Stimulated activated CD8-positive, alpha-beta memory T cell treated with anti-CD3 and anti-CD28 coated beads, Interleukin-7, amount 100 ng/mL, for 1 hour (primary cell): ENCODE data around the gene TRPM6.

Source experiments
- DNase-seq, 2 donors: peaks; one replicate each; pipeline ENCODE4 v3.0.0-alpha.2; 2020; ENCODE audit warnings: low read depth in 2 of 2

TRPM6 gene

DNA sequence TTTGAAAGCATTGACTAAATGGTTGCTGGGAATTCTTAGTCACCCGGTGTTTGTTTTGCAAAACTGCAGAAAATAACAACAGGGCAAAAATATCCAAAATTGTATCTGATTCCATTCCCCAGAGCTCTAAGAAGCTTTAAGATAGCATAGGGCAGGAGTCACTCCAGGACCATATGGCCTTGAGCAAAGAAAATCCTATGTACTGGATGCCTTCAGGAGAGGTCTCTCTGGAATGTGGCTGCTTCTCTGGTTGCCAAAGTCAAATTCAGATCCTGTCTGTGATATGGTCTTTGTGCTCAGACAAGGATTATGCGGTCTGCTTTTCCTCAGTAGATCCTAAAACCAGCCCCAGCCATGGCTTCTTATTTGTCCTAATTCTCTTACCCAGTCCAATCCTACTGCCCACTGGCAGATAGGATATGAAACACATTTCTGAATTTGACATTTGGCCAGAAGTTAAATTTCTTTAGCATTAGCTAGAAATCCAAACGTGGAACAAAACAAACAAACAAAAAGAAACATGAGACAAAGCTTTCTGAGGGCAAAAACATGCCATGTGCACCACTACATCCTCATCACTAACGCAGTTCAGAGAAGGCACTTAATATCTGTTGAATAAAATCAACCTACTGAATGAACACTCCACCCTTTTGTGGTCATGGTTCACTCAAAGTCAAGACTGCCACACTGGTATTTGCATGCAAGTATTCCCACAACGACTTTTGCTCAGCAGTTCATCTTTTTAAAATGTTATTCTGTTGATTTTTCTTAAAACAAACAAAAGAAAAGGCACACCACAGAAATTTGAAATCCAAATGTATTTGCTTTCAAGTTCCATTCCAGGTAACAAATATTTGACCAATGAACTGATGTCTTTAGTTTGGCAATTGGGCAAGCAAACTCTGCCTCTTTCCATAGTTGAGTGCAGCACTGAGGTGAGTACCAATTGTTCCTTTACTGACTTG is 165.7 kb downstream of the TRPM6 start:
- no peak for DNase-seq

DNA sequence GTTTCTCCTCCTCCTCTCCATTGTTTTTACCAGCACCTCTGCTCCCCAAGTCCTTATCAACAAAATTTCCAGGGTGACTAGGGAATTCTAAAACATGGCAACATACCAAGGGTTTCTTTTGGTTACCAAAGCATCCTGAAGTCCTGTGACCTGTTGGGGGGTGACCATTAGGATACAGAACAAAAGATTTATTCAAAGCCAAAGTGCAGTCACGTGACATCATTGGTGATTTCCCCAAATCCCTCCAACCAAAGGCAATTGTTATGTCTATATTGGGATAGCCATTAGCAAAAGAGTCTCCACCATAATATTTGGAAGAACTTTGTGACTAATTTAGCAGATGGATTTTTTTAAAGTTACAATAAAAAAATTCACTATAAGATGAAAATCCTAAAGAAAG is 168.4 kb downstream of the TRPM6 start:
- DNase-seq, result no peak

DNA sequence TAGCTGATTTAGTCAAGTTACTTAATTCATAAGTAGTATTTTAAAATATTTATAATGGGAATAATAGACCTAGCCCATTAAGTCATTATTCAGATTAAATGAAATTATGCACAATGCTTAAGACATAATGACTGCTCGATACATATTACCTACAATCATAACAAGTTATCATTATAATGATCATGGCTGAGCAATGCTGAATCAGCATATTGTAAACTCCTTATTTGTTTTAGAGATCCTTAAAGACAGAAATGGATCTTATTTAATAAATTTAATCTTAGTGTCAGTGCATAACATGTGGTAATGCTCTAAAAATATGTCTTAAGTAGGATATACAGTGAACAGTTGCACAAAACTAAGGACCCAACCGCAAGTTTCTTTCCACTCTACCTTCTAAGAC is 169.0 kb downstream of the TRPM6 start:
- DNase-seq, result no peak

DNA sequence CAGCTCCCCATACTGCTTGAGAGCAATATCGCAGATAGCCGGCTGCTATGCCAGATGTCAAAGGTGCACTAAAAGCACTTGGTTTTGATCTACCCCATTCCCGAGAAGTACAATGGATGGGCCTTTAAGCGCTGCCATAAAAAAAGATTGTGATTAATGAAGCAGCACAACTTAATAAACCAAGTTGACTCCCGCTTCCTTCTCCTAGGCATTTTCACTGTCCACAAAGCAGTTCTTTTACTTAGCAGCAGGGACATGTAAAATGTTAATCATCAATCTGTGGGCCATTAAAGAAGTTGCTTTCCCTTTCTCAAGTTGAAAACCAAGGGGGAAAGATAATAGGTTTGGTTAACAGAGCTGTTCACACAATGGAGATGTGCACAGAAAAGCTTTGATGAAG is 176.4 kb downstream of the TRPM6 start:
- DNase-seq, result no peak

DNA sequence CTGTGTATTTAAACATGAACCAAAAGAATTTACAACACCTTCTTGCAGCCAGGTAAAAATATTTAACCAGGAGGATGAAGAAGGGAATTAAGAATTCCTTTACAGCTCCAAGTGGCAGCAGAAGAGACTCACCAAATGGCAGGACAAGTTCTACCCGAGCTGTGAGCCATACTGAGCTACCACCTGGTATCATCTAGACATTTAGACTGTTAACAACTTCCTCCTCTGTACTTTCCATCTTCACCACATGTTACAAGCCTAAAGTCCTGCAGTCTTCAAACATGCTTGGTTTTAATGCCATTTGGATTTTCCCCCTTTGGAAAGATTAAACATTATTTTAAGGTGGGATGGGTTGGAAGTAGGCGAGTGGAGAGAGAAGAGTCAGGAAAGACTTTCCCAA is 190.2 kb downstream of the TRPM6 start:
- no peak for DNase-seq

DNA sequence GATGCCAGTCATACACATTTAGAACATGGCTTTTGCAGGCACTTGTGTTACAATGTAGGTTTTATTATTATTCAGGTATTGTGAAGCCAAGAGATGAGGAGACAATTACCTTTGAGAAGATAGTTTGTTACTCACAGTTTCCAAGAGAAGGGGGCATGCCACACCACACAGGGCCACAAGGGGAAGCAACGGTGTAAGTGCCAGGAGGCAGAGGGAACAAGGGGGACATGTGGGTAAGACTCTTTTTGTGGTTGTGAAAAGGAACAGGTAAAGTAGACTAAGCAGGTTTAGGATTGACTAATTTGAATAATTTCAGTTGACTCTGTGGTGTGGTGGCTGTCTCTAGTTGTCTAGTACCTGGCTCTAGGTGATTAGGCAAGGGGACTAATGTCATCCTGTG is 191.2 kb downstream of the TRPM6 start:
- no peak for DNase-seq

DNA sequence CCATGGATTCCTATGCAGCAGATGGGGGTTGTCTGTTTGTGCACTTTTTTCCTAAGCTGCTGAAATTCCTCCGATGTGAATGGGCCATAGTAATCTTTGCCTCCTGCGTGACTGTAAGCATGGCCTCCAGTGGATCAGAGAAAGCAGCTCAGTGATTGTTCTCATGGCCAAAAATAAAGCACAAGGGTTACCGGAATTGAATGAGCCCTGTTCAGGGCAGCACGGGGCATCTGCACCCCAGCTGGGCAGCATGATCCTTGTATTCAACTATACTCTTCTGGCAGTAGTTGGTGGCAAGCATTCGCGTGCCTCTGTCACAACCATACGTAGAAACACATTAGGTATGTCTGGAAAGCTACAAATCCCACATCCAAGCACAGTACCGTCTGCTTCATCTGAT is 196.7 kb downstream of the TRPM6 start:
- no peak for DNase-seq

DNA sequence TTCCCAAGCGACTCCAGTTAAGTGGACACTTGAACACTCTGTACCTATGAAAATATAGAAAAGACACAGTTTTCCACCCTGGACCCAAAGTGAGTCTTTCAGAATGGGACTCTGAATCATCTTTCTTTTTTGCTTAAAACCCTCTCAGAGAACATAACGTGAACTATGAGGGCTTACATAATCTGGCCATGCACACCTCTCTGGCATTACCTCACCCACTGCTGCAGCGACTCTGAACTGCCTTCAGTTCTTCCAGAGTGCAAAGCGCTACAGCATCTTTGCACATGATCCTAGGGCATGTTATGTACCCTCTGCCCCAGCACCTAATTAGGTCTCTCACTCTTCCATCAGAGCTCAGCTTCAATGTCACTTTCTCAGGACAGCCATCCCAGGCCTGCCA is 204.4 kb downstream of the TRPM6 start:
- no peak for DNase-seq

DNA sequence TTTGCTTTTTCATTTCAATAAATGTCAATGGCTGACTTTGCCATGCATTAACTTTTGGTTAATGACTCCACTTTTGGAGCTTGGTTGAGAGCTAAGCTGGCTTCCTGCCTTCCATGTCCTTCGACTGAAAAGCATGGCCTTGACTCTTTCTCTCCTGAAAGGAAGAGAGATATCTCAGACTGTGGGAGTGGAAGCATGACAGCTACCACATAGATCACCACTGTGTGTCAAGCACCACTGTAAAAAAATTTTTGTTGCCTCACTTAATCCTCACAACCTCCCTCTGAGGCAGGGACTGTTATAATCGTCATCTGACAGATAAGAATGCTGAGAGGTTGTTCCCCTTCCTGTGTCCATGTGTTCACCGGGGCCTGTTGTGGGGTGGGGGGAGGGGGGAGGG is 205.8 kb downstream of the TRPM6 start:
- no peak for DNase-seq

DNA sequence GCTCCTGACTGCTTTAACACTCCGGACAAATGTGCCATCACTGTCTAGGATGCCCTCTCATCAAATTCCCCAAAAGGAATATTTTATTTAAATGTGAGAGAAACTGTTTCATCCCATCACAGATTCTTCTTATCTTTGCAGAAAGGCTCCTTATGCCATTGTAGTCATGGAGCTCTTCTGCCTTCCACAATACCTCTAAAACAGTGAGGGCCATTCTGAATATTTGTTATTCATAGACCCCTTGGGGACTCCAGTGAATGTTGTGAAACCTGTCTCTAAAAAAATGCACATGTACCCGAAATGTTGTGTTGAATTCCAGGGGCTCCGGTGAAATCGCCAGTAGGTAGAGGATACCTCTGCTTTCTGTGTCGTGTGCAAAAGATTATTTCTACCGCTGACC is 213.6 kb downstream of the TRPM6 start:
- DNase-seq, result no peak
